GM12878 (cell line): ENCODE results near the gene KAZN. TPM values are rescaled to one million over a fixed set of nuclear protein-coding genes. Genes with fewer than 3 reads are reported as not detected.

Experiments used
- ATAC-seq: fragments of 200-7000 bp; cut with Tn5 transposase; 3 replicates; pipeline ENCODE4 v1.9.1; 2020; ENCODE audit warnings: mild to moderate bottlenecking, moderate library complexity
- BruUV-seq: library from RNA; stranded (reverse); fragments of 400-500 nt; replicated peaks from 2 replicates; lab custom pipeline; 2021; lab: Mats Ljungman, UMichigan
- CTCF ChIA-PET: fragments of 300-600 bp; sonication (Branson Sonifier 250); formaldehyde crosslinking; extraction: SDS; loops from one replicate; lab custom pipeline; 2021; ENCODE audit warnings: inconsistent platforms; lab: Yijun Ruan, JAX
- POLR2A ChIA-PET: fragments of 350-600 bp; formaldehyde crosslinking; extraction: SDS; loops from one replicate; lab custom pipeline; 2021; ENCODE audit warnings: inconsistent platforms; lab: Charles Lee
- RAD21 ChIA-PET: fragments of 300-600 bp; sonication (Branson Sonifier 250); formaldehyde crosslinking; loops from one replicate; lab custom pipeline; 2023; ENCODE audit warnings: antibody characterized with exemption; ENCODE audit not compliant: unreplicated experiment; lab: Charles Lee
- SMC1A ChIA-PET: fragments of 300-600 bp; sonication (Branson Sonifier 250); formaldehyde crosslinking; loops from one replicate; lab custom pipeline; 2023; ENCODE audit not compliant: unreplicated experiment, uncharacterized antibody; lab: Charles Lee
- DNase-seq: peaks from one replicate; pipeline ENCODE4 v3.0.0-alpha.2; 2011; ENCODE audit warnings: low read depth, low spot score
- FAIRE-seq: peaks from 3 replicates; lab custom pipeline; 2011; peaks lifted over from hg19 to GRCh38; lab: Jason Lieb, UNC
- H2AFZ ChIP-seq: 2 replicates; pipeline ENCODE4 v1.6.0; 2011; ENCODE audit warnings: low read depth, low read length, control low read depth; ENCODE audit not compliant: control insufficient read depth
- H3K27ac ChIP-seq: 2 replicates; pipeline ENCODE4 v1.5.1; 2011; ENCODE audit warnings: control low read depth; ENCODE audit not compliant: control insufficient read depth, insufficient read depth
- H3K27me3 ChIP-seq, 2 experiments: replicated peaks in 1 of 2; 2 replicates each; pipeline versions ENCODE4 v1.6.0 to v1.6.1; 2011; ENCODE audit warnings: low read length in 1 of 2; ENCODE audit not compliant: control insufficient read depth in 2 of 2, insufficient read depth in 2 of 2
- H3K36me3 ChIP-seq, 2 experiments: 2 replicates each; pipeline ENCODE4 v1.5.1; 2011; ENCODE audit warnings: low read length in 1 of 2; ENCODE audit not compliant: control insufficient read depth in 2 of 2, insufficient read depth in 2 of 2
- H3K4me1 ChIP-seq: 2 replicates; pipeline ENCODE4 v1.6.1; 2011; ENCODE audit warnings: mild to moderate bottlenecking, low read length, moderate library complexity, mixed read lengths; ENCODE audit not compliant: control insufficient read depth, insufficient read depth
- H3K4me2 ChIP-seq: 2 replicates; pipeline ENCODE4 v1.6.0; 2011; ENCODE audit warnings: control low read depth; ENCODE audit not compliant: control insufficient read depth, insufficient read depth
- H3K4me3 ChIP-seq: fragments of 200-600 bp; sonication (generic); 2 replicates; pipeline ENCODE4 v1.5.1; 2016
- H3K79me2 ChIP-seq: 2 replicates; pipeline ENCODE4 v1.6.0; 2011; ENCODE audit warnings: low read length; ENCODE audit not compliant: control insufficient read depth, insufficient read depth
- H3K9ac ChIP-seq: 2 replicates; pipeline ENCODE4 v1.8.0; 2011; ENCODE audit warnings: low read length, control low read depth, mixed read lengths; ENCODE audit not compliant: control insufficient read depth, insufficient read depth
- H3K9me3 ChIP-seq: replicated peaks from 3 replicates; pipeline ENCODE4 v1.5.1; 2011; ENCODE audit warnings: mild to moderate bottlenecking, low read length; ENCODE audit not compliant: control insufficient read depth, insufficient read depth
- H4K20me1 ChIP-seq: 2 replicates; pipeline ENCODE4 v1.6.0; 2011; ENCODE audit not compliant: control insufficient read depth, insufficient read depth
- BCLAF1 ChIP-seq: fragments of 450-650 bp; IDR thresholded peaks from 2 replicates; pipeline ENCODE4 v1.6.1; 2017; ENCODE audit warnings: antibody characterized with exemption, mild to moderate bottlenecking, moderate library complexity
- EGR1 ChIP-seq, 2 experiments: IDR thresholded peaks; 1 replicate in 1 of 2; 2 replicates in 1 of 2; pipeline ENCODE4 v1.6.1; 2011 to 2012; ENCODE audit warnings: low read depth in 2 of 2, low read length in 2 of 2, borderline replicate concordance in 1 of 2, mild to moderate bottlenecking in 1 of 2, moderate library complexity in 1 of 2
- ETV6 ChIP-seq, 2 experiments: fragments of 450-650 bp in 1 of 2; IDR thresholded peaks in 1 of 2; conservative IDR thresholded peaks in 1 of 2; 2 replicates each; pipeline ENCODE4 v1.6.1; 2014; ENCODE audit warnings: antibody characterized with exemption in 1 of 2, borderline replicate concordance in 1 of 2, low read depth in 1 of 2, mild to moderate bottlenecking in 1 of 2, moderate library complexity in 1 of 2
- FOS ChIP-seq: IDR thresholded peaks from 3 replicates; pipeline ENCODE4 v1.6.1; 2011; ENCODE audit warnings: borderline replicate concordance; ENCODE audit not compliant: insufficient read length; ENCODE audit errors: extremely low read depth
- HDAC2 ChIP-seq: fragments of 200-600 bp; sonication (generic); IDR thresholded peaks from 2 replicates; pipeline ENCODE4 v1.6.1; 2017
- IKZF1 ChIP-seq: fragments of 450-650 bp; conservative IDR thresholded peaks from 2 replicates; pipeline ENCODE4 v1.6.1; 2017; ENCODE audit warnings: antibody characterized with exemption, mild to moderate bottlenecking
- IRF3 ChIP-seq: fragments of 450-650 bp; IDR thresholded peaks from 2 replicates; pipeline ENCODE4 v1.6.1; 2014; ENCODE audit warnings: mild to moderate bottlenecking
- KDM1A ChIP-seq: fragments of 200-600 bp; sonication (generic); IDR thresholded peaks from 2 replicates; pipeline ENCODE4 v1.6.1; 2016; ENCODE audit warnings: borderline replicate concordance
- PAX8 ChIP-seq: fragments of 450-650 bp; IDR thresholded peaks from 2 replicates; pipeline ENCODE4 v1.6.1; 2017; ENCODE audit warnings: mild to moderate bottlenecking, moderate library complexity
- POLR2A ChIP-seq: IDR thresholded peaks from 2 replicates; pipeline ENCODE4 v1.6.1; 2011; ENCODE audit warnings: low read depth, mild to moderate bottlenecking, low read length
- POU2F2 ChIP-seq: IDR thresholded peaks from 3 replicates; pipeline ENCODE4 v1.6.1; 2011; ENCODE audit warnings: low read depth, mild to moderate bottlenecking, low read length, borderline replicate concordance
- RCOR1 ChIP-seq: conservative IDR thresholded peaks from 2 replicates; pipeline ENCODE4 v1.6.1; 2012; ENCODE audit warnings: low read depth, low read length, improper control_type of control experiment
- SREBF1 ChIP-seq: IDR thresholded peaks from 2 replicates; pipeline ENCODE4 v1.6.1; 2012; ENCODE audit warnings: mild to moderate bottlenecking, low read length
- STAT1 ChIP-seq: fragments of 450-650 bp; conservative IDR thresholded peaks from 2 replicates; pipeline ENCODE4 v1.6.1; 2014; ENCODE audit warnings: antibody characterized with exemption, mild to moderate bottlenecking
- TARDBP ChIP-seq: IDR thresholded peaks from 2 replicates; pipeline ENCODE4 v1.6.1; 2016; ENCODE audit warnings: borderline replicate concordance
- TCF12 ChIP-seq: IDR thresholded peaks from 2 replicates; pipeline ENCODE4 v1.6.1; 2011; ENCODE audit warnings: low read depth, mild to moderate bottlenecking, low read length
- ZBED1 ChIP-seq: IDR thresholded peaks from 2 replicates; pipeline ENCODE4 v1.6.1; 2016; ENCODE audit warnings: borderline replicate concordance
- WGBS: methylation state at CpG from one replicate; pipeline ENCODE4 v1.1.6; 2016; ENCODE audit warnings: low lambda C conversion rate; ENCODE audit not compliant: insufficient replicate concordance, insufficient coverage; ENCODE audit errors: missing lambda C conversion rate; 5-methylcytosine and 5-hydroxymethylcytosine counted together
- in situ Hi-C: fragments of 300-500 bp; cut with MboI; formaldehyde crosslinking; loops from 9 replicates; pipeline ENCODE4 v1.14.3; 2018; ENCODE audit warnings: mixed read lengths
- intact Hi-C: fragments of 100-400 bp; cut with micrococcal nuclease; formaldehyde crosslinking; loops from one replicate; pipeline ENCODE4 v1.14.2; 2022; ENCODE audit not compliant: unreplicated experiment
- polyA plus RNA-seq, 11 experiments: library from polyadenylated mRNA; depleted of rRNA in 4 of 11; unstranded in 6 of 11; stranded (reverse) in 5 of 11; fragments of >200 nt; fragmentation: Nextera tagmentation in 4 of 11; fragmentation: Illumina TruSeq in 1 of 11; extraction: Ambion mirVana in 4 of 11; extraction: Trizol in 1 of 11; gene quantifications; 1 replicate in 1 of 11; 2 replicates in 10 of 11; pipeline versions ENCODE4 v1.2.1 to v1.2.3, GENCODE V29; 2011 to 2016; ENCODE audit warnings: inconsistent platforms in 2 of 11, missing spikeins in 2 of 11, low read depth in 1 of 11
- total RNA-seq, 4 experiments: library from RNA; depleted of rRNA in 3 of 4; stranded (reverse); fragments of >200 nt in 3 of 4; fragmentation: Illumina TruSeq in 1 of 4; extraction: Trizol in 1 of 4; gene quantifications; 2 replicates each; pipeline versions ENCODE4 v1.2.1 to v1.2.3, GENCODE V29; 2013 to 2021
- TF ChIP-seq, protein P1 (sequence below): fragments of 450-650 bp; IDR thresholded peaks from 2 replicates; pipeline ENCODE4 v1.6.1; 2017; ENCODE audit warnings: mild to moderate bottlenecking

The KAZN gene
- total and polyA plus RNA-seq, 10 of the 15 experiments (the other 5 are each of a cell fraction or from before 2014, with no cell fraction given) = 0.72 to 4.0 (median 1.2) TPM

- BruUV-seq = no TSS peak
- intact Hi-C loops = no loop called here
- no peak for FAIRE-seq
- Histone ChIP-seq H2AFZ (no peak overlapping the region), H3K9ac (no peak overlapping the region), H3K27ac (no peak overlapping the region), H3K4me2 (no peak overlapping the region), H3K4me1 (no peaks in the 10 kb centered on the region), H3K36me3 (no peaks in the 10 kb centered on the region), H3K79me2 (no peaks in the 10 kb centered on the region), H3K9me3 (no peaks in the 10 kb centered on the region), H3K4me3 (no peak overlapping the region), H3K27me3 (peaks cover 0 to 3% of the 10 kb centered on the region in 2 experiments; a peak in 2 of 4 replicates), H4K20me1 (no peaks in the 10 kb centered on the region)
- ChIA-PET SMC1A (no interaction called here), RAD21 (no interaction called here), CTCF (no interaction called here), POLR2A (no interaction called here)
- no peak for ATAC-seq
- no peak for TF ChIP-seq POU2F2
- TF ChIP-seq BCLAF1 = no peak
- TF ChIP-seq ZBED1 = no peak
- no peak for TF ChIP-seq ETV6 (conservative IDR thresholded peaks at IDR 0.05 in 1 of 2, IDR thresholded peaks at IDR 0.05 in 1 of 2; ENCODE audit: borderline replicate concordance in 1 of 2, low read depth in 1 of 2)
- TF ChIP-seq EGR1 (IDR thresholded peaks at IDR 0.05; ENCODE audit: borderline replicate concordance in 1 of 2, low read depth in 2 of 2, low read length in 2 of 2) = no peak
- no peak for TF ChIP-seq IRF3
- TF ChIP-seq POLR2A = no peak
- no peak for TF ChIP-seq STAT1
- no peak for TF ChIP-seq PAX8
- no peak for TF ChIP-seq FOS
- TF ChIP-seq, protein P1, sequence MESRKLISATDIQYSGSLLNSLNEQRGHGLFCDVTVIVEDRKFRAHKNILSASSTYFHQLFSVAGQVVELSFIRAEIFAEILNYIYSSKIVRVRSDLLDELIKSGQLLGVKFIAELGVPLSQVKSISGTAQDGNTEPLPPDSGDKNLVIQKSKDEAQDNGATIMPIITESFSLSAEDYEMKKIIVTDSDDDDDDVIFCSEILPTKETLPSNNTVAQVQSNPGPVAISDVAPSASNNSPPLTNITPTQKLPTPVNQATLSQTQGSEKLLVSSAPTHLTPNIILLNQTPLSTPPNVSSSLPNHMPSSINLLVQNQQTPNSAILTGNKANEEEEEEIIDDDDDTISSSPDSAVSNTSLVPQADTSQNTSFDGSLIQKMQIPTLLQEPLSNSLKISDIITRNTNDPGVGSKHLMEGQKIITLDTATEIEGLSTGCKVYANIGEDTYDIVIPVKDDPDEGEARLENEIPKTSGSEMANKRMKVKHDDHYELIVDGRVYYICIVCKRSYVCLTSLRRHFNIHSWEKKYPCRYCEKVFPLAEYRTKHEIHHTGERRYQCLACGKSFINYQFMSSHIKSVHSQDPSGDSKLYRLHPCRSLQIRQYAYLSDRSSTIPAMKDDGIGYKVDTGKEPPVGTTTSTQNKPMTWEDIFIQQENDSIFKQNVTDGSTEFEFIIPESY = no peak
- TF ChIP-seq IKZF1 = no peak
- TF ChIP-seq HDAC2 = no peak
- no peak for TF ChIP-seq SREBF1
- no peak for TF ChIP-seq TCF12
- no peak for TF ChIP-seq TARDBP
- TF ChIP-seq KDM1A = no peak
- no peak for TF ChIP-seq RCOR1
- in situ Hi-C loops = no loop called here
- 42% methylated on average over 10 of the region's 10 CpGs for WGBS
- no peak for DNase-seq
Measured at GRCh38 chr1:14857436-14858195, 259.1 kb downstream of the KAZN start.
